ENCODE data around the gene C12orf42.

C12orf42 gene

GRCh38 chr12:103333676-103334075 lies 162.1 kb downstream of the C12orf42 start:
- no peak for DNase-seq (ENCODE audit: low read depth)

GRCh38 chr12:103331643-103332042 lies 164.1 kb downstream of the C12orf42 start:
- DNase-seq (ENCODE audit: low read depth), result no peak

- DNase-seq (ENCODE audit: low read depth), result no peak
Measured at GRCh38 chr12:103330672-103331071, 165.1 kb downstream of the C12orf42 start.

- DNase-seq (ENCODE audit: low read depth), result no peak
Measured at GRCh38 chr12:103327676-103328075, 168.1 kb downstream of the C12orf42 start.

GRCh38 chr12:103326190-103326589 lies 169.6 kb downstream of the C12orf42 start:
- no peak for DNase-seq (ENCODE audit: low read depth)

- DNase-seq (ENCODE audit: low read depth), result no peak
Measured at GRCh38 chr12:103318566-103318965, 177.2 kb downstream of the C12orf42 start.

- no peak for DNase-seq (ENCODE audit: low read depth)
Measured at GRCh38 chr12:103317220-103317619, 178.5 kb downstream of the C12orf42 start.

GRCh38 chr12:103314786-103315185 lies 181.0 kb downstream of the C12orf42 start:
- no peak for DNase-seq (ENCODE audit: low read depth)

GRCh38 chr12:103313894-103314293 lies 181.9 kb downstream of the C12orf42 start:
- DNase-seq (ENCODE audit: low read depth), result no peak

GRCh38 chr12:103312742-103313354 lies 182.9 kb downstream of the C12orf42 start:
- DNase-seq (ENCODE audit: low read depth), result no peak

- no peak for DNase-seq (ENCODE audit: low read depth)
Measured at GRCh38 chr12:103310546-103311270, 185.1 kb downstream of the C12orf42 start.

- no peak for DNase-seq (ENCODE audit: low read depth)
Measured at GRCh38 chr12:103308396-103308795, 187.4 kb downstream of the C12orf42 start.

- no peak for DNase-seq (ENCODE audit: low read depth)
Measured at GRCh38 chr12:103303484-103303883, 192.3 kb downstream of the C12orf42 start.

- no peak for DNase-seq (ENCODE audit: low read depth)
Measured at GRCh38 chr12:103301642-103302591, 193.9 kb downstream of the C12orf42 start.

GRCh38 chr12:103288016-103288415 lies 207.8 kb downstream of the C12orf42 start:
- no peak for DNase-seq (ENCODE audit: low read depth)

GRCh38 chr12:103282124-103282523 lies 213.6 kb downstream of the C12orf42 start:
- DNase-seq (ENCODE audit: low read depth), result no peak

GRCh38 chr12:103279444-103279843 lies 216.3 kb downstream of the C12orf42 start:
- DNase-seq (ENCODE audit: low read depth), result no peak

- DNase-seq (ENCODE audit: low read depth), result no peak
Measured at GRCh38 chr12:103278329-103278728, 217.4 kb downstream of the C12orf42 start.

GRCh38 chr12:103273645-103274044 lies 222.1 kb downstream of the C12orf42 start:
- DNase-seq (ENCODE audit: low read depth), result no peak

- no peak for DNase-seq (ENCODE audit: low read depth)
Measured at GRCh38 chr12:103272949-103273348, 222.8 kb downstream of the C12orf42 start.

- no peak for DNase-seq (ENCODE audit: low read depth)
Measured at GRCh38 chr12:103269946-103270345, 225.8 kb downstream of the C12orf42 start.

GRCh38 chr12:103268831-103269514 lies 226.8 kb downstream of the C12orf42 start:
- DNase-seq (ENCODE audit: low read depth), result no peak

Measured in T-helper 22 cell (primary cell).